ENCODE measurements around the gene SAMD3. TPM values are rescaled to one million over a fixed set of nuclear protein-coding genes. Genes with fewer than 3 reads are reported as not detected.

Gene SAMD3
- total RNA-seq, 2 experiments from 2014 or later = not detected

DNA sequence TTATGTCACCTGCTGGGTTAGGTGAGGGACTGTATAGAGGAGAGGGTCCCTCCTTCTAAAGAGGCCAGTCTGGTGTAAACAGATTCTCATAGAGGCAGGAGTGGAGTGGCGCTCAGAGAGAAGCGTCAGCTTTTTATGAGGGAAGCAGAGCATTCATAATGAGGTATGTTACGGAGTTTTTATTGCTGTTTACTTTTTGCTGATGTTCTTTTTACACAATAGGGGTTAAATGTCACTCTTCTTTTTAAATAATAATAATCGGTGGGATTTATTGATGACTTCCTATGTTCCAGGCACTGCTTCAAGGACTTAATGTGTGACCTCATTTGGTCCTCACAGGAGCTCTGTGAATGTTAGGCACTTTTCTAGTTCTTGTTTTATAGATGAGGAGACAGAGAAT lies 124.4 kb downstream of the SAMD3 start:
- no peak overlapping the region for H3K4me3 ChIP-seq (ENCODE audit: low read depth, low read length, poor library complexity, severe bottlenecking)
- no peaks in the 10 kb centered on the region for H3K36me3 ChIP-seq (ENCODE audit: insufficient read depth, low read length)
- ChIA-PET POLR2A (interaction anchor here (0.6 to 0.7 kb wide), 2 partner anchors 10 to 17 kb away, joined by 3 read pairs; no protein-coding TSS in a partner anchor), CTCF (ENCODE audit: unreplicated experiment) (no interaction called here)
- no peak overlapping the region for H2AFZ ChIP-seq (ENCODE audit: low read length)
- TF ChIP-seq EZH2phosphoT487 (IDR thresholded peaks at IDR 0.05; ENCODE audit: borderline replicate concordance, low read depth, low read length) (no peak), CTCF (conservative IDR thresholded peaks at IDR 0.05; ENCODE audit: low read length) (no peak)
- H3K9me2 ChIP-seq (ENCODE audit: insufficient read depth, low read length) = no peaks in the 10 kb centered on the region
- intact Hi-C loops (cut with micrococcal nuclease; ENCODE audit: unreplicated experiment) = no loop called here
- no peaks in the 10 kb centered on the region for H4K20me1 ChIP-seq (ENCODE audit: insufficient read depth, low read length)
- no peaks in the 10 kb centered on the region for H3K79me2 ChIP-seq (ENCODE audit: insufficient read depth, low read depth, low read length)
- H3K4me1 ChIP-seq (ENCODE audit: insufficient read depth, low read length, poor library complexity, severe bottlenecking) = no peaks in the 10 kb centered on the region
- H3K27ac ChIP-seq (ENCODE audit: low read depth, low read length, poor library complexity, severe bottlenecking) = no peak overlapping the region
- no peaks in the 10 kb centered on the region for H3K9me3 ChIP-seq (ENCODE audit: low read length)
- DNase-seq (ENCODE audit: low spot score) = no peak
- no peak overlapping the region for H3K4me2 ChIP-seq (ENCODE audit: low read length)
- BruUV-seq (replicated peaks) = no TSS peak

Other genes with a start within 250 kb of the SAMD3 start
- 6.4 and 7.9 TPM in 2 replicates for gene L3MBTL3, start 204.4 kb downstream of the SAMD3 start, total RNA-seq (2014; rRNA removed; shearing (Covaris generic))
- gene L3MBTL3, start 204.4 kb downstream of the SAMD3 start, total RNA-seq (2022) = 7.3 and 11.0 TPM in 2 replicates
- not detected in 2 replicates for gene TMEM200A, start 143.1 kb upstream of the SAMD3 start, total RNA-seq (2014; rRNA removed; shearing (Covaris generic))
- gene TMEM200A, start 143.1 kb upstream of the SAMD3 start, total RNA-seq (2022) = not detected in 2 replicates

Data from OCI-LY7 (cell line).